ENCODE measurements around the gene DENND1C.
A peak's percentile ranks its signal among the peaks of the same experiment; 100 is the strongest.

DENND1C gene, protein sequence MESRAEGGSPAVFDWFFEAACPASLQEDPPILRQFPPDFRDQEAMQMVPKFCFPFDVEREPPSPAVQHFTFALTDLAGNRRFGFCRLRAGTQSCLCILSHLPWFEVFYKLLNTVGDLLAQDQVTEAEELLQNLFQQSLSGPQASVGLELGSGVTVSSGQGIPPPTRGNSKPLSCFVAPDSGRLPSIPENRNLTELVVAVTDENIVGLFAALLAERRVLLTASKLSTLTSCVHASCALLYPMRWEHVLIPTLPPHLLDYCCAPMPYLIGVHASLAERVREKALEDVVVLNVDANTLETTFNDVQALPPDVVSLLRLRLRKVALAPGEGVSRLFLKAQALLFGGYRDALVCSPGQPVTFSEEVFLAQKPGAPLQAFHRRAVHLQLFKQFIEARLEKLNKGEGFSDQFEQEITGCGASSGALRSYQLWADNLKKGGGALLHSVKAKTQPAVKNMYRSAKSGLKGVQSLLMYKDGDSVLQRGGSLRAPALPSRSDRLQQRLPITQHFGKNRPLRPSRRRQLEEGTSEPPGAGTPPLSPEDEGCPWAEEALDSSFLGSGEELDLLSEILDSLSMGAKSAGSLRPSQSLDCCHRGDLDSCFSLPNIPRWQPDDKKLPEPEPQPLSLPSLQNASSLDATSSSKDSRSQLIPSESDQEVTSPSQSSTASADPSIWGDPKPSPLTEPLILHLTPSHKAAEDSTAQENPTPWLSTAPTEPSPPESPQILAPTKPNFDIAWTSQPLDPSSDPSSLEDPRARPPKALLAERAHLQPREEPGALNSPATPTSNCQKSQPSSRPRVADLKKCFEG

DNA sequence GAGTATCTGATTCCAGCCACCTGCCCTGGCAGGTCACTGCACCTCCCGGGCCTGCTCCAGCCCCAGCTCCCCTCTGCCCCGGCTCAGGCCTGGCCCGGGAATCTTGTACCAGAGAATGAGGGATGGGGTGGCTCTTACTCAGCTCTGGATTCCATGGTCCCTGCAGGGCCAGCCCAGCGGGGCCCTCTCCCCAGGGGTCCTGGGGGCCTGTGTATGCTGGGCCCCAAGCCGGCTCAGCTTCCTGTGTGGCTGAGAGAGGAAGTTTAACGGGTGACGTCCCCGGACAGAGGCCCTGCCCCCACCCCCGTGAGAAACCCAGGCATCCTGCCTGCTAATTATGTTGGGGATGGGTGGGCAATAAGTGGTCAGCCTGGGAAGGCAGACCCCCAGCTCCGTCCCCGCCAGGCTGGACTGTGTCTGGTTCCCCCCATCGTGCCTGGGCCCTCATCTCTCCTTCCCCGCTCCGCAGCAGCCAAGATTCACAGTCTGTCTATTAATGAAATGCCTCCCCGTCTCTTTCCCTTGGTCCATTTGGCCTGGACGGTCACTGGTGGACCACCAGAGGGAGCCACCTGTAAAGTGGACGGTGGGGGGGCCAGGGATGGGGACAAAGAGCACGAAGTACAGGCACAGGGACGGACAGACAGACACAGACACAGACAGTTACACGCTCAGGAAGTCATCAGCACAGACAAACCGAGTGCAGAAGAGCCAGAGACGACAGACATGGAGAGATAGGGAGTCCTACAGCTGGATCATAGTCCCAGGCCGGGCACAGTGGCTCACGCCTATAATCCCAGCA lies at the start of gene DENND1C:
DENND1C (minus strand) TSS at position 247 of the 802 bp plus-strand sequence; CDS start at position 155, 92 bp downstream.
- peak; percentile 65 to 72 for DNase-seq

DNA sequence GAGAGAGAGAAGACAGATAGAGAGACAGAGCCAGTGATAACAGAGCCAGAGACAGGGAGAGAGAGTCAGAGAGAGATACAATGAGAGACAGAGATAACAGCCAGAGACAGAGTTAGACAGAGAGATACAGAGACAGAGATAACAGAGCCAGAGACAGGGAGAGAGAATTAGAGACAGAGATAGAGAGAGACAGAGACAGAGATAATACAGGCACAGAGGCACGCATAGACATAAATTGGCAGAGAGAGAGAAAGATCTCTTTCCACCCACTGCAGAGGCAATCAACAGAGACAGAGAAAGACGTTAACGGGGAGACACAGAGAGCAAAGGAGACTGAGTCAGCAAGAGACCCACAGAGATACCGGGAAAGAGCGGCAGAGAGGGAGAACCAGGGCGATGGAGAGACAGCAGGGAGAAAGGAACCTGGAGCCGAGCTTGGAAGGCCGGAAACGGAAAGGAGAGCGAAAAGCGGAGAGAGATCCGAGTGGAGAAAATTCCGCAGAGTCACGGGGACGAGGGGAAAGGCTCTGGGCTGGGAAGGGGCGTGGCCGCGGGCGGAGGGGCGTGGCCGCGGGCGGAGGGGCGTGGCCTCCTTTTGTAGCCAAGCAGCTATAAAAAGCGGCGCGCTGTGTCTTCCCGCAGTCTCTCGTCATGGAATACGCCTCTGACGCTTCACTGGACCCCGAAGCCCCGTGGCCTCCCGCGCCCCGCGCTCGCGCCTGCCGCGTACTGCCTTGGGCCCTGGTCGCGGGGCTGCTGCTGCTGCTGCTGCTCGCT lies 49.0 kb upstream of the DENND1C start, which contains the start of gene TNFSF9:
TNFSF9 (plus strand) TSS at position 641 of the 777 bp plus-strand sequence; CDS start at position 652, 11 bp downstream.
- peak; percentile 67 to 79 for DNase-seq

DNA sequence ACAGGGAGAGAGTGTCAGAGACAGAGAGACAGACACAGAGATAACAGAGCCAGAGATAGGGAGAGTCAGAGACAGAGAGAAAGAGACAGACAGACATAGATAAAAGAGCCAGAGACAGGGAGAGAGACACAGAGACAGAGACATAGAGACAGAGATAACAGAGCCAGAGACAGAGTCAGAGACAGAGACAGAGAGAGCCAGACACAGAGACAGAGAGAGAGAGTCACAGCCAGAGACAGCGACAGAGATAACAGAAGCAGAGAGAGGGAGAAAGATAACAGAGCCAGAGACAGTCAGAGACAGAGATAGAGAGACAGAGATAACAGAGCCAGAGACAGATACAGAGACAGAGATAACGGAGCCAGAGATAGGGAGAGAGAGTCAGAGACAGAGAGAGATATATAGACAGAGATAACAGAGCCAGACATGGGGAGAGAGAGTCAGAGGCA lies 48.4 kb upstream of the DENND1C start:
- DNase-seq, result no peak

DNA sequence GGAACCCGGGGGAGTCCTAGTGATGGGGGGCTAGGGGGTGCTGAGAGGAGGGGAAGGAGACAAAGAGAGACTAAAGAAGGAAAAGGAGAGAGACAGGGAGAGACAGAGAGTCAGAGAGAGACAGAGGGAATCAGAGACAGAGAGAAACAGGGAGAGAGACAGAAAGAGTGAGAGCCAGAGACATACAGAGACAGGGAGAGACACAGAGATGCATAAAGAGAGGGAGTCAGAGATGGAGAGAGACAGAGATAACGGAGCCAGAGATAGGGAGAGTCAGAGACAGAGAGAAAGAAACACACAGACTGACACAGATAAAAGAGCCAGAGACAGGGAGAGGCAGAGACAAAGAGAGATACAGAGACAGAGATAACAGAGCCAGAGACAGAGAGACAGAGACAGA lies 47.8 kb upstream of the DENND1C start:
- no peak for DNase-seq

DNA sequence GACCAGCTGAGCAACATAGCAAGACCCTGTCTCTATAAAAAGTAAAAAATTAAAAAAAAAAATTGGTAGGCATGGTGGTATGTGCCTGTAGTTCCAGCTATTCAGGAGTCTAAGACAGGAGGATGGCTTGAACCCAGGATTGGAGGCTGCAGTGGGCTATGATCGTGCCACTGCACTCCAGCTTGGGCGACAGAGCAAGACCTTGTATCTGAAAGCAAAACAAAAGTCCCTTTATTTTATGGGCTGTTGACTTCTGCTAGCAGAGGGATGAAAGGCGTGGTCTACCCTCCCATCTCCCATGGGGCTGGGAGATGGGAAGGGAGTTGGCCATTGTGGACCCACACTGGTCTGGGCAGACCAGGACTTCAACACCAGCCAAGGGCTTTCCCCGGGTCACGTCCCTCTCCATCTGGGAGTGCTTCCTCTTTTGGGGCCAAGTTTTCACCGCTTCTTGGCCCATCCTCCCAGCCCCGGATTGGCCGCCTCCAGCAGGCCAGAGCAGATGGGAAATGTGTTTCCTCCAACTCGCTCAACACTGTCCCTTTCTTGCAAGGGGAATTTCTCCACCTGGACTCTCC lies 47.0 kb upstream of the DENND1C start:
- DNase-seq, result peak; percentile 68 to 82

DNA sequence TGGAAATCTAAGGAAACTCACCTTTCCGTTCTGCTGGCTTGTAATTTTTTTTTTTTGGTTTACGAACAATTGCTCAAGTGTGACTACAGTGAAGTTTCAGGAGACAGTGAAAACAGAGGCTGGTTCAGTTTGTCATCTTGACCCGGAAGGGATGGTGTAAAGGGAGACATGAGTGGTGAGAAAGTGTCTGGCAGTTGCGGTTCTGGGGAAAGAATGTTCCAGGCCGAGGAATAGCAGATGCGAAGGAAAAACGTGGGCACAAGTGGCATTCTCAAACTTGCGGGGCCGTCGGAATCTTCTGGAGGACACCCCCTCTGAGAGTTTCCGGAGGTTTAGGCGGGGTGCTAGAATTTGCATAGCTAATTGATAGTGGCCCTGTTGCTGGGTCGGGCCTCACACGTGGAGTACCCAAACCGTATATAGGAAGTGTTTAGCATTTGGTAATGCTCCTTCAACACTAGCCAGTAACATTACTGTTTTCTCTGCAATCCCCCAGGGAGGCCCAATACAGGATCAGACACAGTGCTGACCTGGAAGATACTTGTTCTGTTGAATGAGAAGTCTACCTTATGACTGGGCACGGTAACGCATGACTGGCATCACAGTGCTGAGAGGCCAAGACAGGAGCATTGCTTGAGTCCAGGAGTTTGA lies 46.4 kb upstream of the DENND1C start:
- no peak for DNase-seq

DNA sequence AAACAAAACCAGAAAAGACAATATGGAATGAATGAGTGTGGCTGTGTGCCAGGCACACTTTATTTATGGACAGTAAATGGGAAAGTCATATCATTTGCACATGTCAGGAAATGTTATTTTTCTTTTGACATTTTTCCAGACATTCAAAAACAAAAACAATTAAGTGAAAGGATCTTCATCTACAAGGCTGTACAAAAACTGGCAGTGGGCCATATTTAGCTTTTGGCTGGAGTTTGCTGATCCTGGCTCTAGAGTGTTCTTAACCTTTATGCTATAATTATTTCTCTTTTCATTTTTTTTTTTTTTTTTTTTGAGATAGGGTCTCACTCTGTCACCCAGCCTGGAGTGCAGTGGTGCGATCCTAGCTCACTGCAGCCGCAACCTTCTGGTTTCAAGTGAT lies 42.7 kb upstream of the DENND1C start:
- DNase-seq, result no peak

DNA sequence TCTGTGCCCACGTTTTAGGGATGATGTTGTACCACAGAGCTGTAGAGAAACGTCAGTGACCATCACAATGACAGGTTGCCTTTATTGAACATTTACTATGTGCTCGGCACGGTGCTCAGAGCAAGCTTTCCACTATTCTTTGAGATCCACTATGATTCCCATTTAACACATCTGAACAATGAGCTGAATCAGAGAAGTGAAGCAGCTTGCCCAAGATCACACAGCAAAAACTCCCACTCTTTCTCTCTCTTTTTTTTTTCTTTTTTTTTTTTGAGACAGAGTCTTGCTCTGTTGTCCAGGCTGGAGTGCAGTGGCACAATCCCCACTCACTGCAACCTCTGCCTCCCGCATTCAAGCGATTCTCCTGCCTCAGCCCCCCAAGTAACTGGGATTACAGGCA lies 41.1 kb upstream of the DENND1C start:
- DNase-seq, result no peak

DNA sequence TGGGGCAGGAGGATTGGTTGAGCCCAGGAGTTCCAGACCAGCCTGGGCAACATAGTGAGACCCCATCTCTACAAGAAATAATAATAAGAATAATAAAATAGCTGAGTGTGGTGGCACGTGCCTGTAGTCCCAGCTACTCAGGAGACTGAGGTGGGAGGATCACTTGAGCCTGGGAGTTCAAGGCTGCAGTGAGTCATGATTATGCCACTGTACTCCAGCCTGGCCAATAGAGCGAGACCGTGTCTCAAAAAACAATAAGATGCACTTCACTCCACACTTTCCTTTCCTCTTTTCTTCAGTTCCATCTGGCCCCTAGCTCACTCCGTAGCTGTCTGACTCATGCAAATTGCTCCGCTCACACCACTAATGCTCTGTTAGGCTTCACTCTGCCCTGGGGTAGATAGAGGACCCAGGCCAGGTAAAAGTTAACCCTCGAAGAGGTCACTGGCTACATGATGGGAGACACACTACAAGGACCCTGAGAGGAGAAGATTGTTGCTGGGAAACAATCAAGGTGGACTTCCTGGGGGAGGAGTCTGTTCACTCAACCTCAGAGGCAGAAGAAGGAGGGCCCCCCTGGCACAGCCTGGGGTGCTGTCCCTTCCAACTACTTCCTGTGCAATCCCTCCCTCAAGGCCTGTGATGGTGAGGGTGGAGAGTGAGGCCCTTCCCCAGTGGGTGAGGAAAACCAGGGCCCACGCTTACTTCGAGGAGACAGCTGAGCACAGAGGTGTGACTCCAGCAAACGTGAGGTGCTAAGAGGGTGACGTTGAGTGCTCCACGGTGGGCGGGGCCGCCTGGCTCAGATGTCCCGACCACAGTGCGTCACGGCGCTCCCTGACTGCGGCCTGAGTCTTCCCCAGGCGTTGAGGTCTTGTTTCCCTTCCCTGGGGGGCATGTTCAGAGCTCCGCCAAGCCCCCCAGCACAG lies 40.4 kb upstream of the DENND1C start:
- DNase-seq, result no peak

DNA sequence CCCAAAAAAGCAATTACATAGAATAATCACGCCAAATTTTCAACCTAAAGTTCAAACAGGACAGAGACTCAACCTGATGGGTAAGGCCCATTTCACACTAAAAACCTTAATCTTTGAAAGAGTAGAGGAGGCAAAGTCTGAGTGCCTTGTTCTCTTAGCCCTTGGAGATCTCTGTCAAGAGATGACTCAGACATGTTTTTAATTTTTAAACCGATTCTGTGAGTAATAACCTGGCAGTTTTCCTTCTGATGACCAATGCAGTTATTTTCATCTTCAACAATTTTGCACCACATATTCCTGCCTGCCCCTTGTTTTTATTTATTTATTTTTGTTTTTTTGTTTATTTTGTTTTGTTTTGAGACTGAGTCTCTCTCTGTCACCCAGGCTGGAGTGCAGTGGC lies 37.7 kb upstream of the DENND1C start:
- no peak for DNase-seq

DNA sequence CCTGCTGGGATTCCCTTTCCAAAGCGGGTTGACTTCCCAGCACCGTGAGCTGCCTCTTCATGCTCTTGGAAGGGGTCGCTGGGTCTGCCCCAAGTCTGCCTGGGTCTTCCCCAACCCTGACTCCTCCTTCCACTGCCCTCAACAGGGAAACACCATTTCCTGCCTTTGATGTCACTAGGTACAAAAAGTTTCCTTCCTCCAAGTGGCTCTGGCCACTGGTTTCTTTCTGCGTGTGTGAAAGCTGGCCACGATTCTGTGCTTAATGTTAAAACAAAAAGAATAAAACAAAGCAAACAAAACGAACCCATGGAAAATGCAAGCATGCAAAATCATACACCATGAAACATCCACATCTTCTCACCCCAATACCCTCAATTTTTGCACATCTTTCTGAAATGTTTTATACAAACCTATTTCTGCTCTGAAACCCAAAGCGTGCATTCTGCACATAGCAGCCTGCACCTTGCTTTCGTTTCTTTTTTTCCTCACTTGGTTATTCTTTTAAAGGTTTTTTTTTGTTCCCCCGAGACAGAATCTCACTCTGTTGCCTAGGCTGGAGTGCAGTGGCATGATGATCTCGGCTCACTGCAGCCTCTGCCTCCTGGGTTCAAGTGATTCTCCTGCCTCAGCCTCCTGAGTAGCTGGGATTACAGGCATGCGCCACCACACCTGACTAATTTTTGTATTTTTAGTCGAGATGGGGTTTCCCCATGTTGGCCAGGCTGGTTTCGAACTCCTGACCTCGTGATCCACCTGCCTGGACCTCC lies 36.7 kb upstream of the DENND1C start:
- DNase-seq, result peak in 1 of 2 experiments; percentile 5

DNA sequence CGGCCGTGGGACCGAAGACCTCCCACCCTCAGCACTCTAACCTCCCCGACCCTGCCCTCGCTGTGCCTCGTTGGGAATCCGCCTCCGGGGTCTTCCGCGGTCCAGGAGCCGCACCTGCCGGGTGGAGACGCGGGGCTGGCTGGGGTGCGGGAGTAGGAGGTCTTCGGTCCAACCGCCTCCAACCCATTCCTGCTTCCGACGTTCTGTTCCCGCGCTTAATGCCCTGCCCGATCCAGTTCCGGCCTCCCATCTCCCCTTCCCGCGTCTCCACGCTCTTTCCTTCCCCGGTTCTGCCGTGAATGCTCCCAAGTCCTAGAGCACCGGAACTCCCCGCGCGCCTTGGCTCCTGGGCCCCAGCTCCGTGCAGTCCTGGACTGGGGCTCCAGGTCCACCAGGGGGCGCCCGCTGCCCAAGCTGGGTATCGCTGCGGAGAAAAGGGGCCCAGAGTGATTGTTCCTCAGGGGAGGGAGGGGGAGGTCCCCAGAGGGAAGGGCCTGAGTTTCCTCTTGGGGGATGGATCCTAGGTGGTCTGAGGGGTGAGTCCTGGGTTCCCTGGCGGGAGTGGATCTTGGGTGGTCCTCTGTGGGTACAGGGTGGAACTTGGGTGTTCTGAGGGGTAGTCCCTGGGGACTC lies 35.2 kb upstream of the DENND1C start:
- DNase-seq, result peak; percentile 85 to 87

DNA sequence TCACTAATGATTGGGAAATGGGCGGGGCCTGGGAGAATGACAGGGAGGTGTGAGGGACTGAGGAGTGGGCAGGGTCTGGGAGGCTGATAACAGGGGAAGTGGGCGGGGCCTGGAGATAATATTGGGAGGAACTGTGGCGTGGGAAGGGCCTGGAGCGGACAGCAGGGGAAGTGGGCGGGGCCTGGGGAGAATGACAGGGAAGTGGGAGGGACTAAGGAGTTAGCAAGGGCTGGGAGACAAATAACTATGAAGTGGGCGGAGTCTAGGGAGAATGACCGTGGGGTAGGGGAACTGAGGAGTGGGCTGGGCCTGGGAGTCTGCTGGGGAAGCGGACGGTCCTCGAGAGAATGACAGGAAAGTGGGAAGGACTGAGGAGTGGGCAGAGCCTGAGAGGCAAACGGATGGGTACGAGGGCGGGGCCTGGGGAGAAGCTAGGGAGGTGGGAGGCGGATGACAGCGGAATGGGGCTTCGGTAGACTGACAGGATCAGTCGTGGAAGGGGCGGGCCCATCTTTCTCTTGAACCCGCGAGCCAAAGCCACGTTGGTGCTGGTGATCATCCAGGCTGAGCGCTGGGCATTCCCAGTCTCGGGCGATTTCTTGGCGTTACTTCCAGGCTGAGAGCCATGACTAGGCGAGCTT lies 34.6 kb upstream of the DENND1C start:
- peak; percentile 98 to 99 for DNase-seq

DNA sequence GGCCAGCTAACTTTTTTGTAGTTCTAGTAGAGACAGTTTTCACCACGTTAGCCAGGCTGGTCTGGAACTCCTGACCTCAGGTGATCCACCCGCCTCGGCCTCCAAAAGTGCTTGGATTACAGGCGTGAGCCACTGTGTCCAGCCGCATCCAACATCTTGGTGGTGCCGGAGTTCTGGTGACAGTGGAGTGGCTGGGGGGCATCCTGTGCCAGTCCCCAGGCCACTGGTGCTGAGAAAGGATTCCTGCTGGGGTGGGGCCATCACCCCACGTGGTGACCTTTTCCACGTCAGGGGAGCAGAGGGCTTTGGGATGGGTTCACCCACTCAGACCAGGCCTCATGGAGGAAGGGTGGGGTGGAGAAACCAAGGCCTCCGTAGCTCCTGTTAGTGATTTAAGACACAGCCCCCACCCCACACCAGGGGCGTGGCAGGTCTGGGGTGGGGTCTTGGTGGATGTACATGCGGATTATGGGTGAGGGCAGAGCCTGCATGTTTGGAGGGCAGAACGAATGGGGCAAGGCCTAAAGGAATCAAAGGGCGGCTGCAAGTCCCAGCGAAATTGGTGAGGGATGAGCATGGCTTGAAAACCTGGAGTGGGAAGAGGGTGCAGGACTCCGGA lies 33.4 kb upstream of the DENND1C start:
- no peak for DNase-seq

DNA sequence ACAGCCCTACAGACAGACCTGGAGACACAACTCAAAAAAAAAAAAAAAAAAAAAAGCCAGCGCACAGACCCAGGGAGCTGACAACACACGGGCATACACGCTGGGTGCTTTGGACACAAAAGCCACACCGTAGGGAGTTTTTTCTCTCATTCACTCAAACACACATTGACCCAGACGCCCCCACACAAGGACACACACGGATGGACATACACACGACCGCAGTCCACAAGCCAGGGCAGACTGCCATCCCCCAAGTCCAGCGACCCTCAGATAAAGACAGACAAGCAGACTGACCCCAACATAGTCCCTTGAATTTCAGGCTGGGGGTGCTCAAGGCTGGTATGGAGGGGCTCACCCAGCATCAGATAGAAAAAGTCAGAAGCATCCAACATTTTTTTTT lies 32.5 kb upstream of the DENND1C start:
- DNase-seq, result no peak

DNA sequence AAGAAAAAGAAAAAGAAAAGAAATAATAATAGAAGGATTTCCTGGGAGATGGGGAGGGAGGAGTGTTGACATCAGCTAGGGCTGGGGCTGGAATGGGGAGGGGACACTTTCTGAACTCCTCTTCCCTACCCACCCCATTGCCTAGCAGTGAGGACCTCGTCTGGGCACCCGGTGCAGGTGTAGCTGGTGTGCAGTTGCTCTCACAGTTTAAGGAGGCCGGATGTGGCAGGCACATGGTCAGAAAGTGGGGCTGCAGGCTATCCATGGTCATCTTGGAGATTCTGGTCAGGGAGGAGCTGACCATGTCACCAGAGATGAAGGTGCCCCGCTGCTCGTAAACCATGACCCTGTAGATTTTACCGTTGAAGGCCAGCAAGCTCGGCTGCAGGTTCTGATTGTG lies 29.0 kb upstream of the DENND1C start:
- DNase-seq, result no peak

DNA sequence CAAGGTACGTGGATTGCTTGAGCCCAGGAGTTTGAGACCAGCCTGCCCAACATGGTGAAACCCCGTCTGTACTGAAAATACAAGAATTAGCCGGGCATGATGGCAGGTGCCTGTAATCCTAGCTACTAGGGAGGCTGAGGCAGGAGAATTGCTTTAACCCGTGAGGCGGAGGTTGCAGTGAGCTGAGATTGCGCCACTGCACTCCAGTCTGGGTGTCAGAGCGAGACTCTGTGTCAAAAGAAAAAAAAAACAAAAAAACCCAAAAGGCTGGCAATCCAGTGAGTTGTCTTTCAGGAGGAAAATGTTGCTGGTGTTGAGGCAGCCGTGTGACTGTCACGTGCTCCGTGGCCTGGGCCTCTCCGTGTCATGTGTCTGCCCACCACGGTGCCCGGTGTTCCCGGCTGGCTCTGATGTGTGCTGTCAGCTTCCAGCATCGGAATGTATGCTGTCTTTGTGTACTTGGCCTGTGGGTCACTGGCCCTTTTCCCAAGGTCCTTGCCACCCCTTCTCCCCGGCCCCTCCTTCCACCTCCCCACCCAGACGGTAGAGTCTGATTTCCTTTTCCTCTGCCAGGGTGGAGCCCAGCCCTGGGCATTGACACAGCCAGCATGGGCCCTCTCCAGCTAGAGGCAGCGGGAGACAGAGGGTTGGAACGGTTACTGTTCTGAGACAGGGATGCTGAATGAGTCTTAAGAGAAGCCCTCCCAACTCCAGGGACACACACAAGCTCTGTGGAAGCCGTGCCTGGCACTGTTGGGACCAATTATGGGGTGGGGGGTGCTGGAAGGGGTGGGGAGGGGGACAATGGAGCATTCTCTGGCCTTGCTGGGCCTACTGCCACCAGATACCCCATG lies 27.8 kb upstream of the DENND1C start:
- no peak for DNase-seq

Data from Kasumi-1 (cell line).